K562 (cell line): Measurements from ENCODE around the gene MBD6. TPM values are rescaled to one million over a fixed set of nuclear protein-coding genes. Genes with fewer than 3 reads are reported as not detected.

ENCODE experiments used
- ATAC-seq: fragments of 200-7000 bp; cut with Tn5 transposase; 3 replicates; pipeline ENCODE4 v1.9.1; 2020; ENCODE audit warnings: moderate library complexity
- BruUV-seq: library from RNA; stranded (reverse); fragments of 400-500 nt; replicated peaks from 2 replicates; lab custom pipeline; 2021; lab: Mats Ljungman, UMichigan
- CTCF ChIA-PET: fragments of 300-600 bp; formaldehyde crosslinking; extraction: SDS; loops from one replicate; lab custom pipeline; 2021; ENCODE audit warnings: low intra/inter-chr PET ratio; lab: Yijun Ruan, JAX
- POLR2A ChIA-PET: fragments of 300-600, 350-650 bp; sonication (Branson Sonifier 250); formaldehyde crosslinking; extraction: SDS; loops from one replicate; lab custom pipeline; 2021; ENCODE audit warnings: antibody characterized with exemption, inconsistent platforms; lab: Yijun Ruan, JAX
- DNase-seq, 4 experiments: peaks; one replicate each; pipeline versions ENCODE4 v3.0.0 to v3.0.0-alpha.2; 2011 to 2018; ENCODE audit warnings: low spot score in 3 of 4, mixed read lengths in 3 of 4; ENCODE audit errors: extremely low read depth in 1 of 4
- FAIRE-seq: peaks from 2 replicates; lab custom pipeline; 2011; peaks lifted over from hg19 to GRCh38; lab: Jason Lieb, UNC
- H2AFZ ChIP-seq: 2 replicates; pipeline ENCODE4 v1.6.0; 2011; ENCODE audit warnings: low read depth, low read length, control low read depth, inconsistent platforms
- H3K27ac ChIP-seq: fragments of 200-600 bp; 3 replicates; pipeline ENCODE4 v1.8.0; 2011; ENCODE audit warnings: low read depth, mild to moderate bottlenecking, control low read depth, inconsistent platforms, low read length, moderate library complexity, mixed read lengths; ENCODE audit errors: extremely low read depth
- H3K27me3 ChIP-seq, 2 experiments: fragments of 300-600 bp in 1 of 2; 2 replicates in 1 of 2; 3 replicates in 1 of 2; pipeline versions ENCODE4 v1.6.0 to v1.8.0; 2011; ENCODE audit warnings: inconsistent platforms in 2 of 2, low read length in 2 of 2, mild to moderate bottlenecking in 1 of 2, mixed read lengths in 1 of 2, moderate library complexity in 1 of 2; ENCODE audit not compliant: control insufficient read depth in 2 of 2, insufficient read depth in 2 of 2
- H3K36me3 ChIP-seq: fragments of 300-600 bp; 3 replicates; pipeline ENCODE4 v1.8.0; 2011; ENCODE audit warnings: mild to moderate bottlenecking, low read length, inconsistent platforms; ENCODE audit not compliant: control insufficient read depth, insufficient read depth
- H3K4me1 ChIP-seq, 2 experiments: fragments of 200-600 bp in 1 of 2; replicated peaks in 1 of 2; 2 replicates in 1 of 2; 3 replicates in 1 of 2; pipeline versions ENCODE4 v1.5.1 to v1.8.0; 2011; ENCODE audit warnings: inconsistent platforms in 2 of 2, low read length in 2 of 2, mild to moderate bottlenecking in 1 of 2, mixed read lengths in 1 of 2, moderate library complexity in 1 of 2; ENCODE audit not compliant: control insufficient read depth in 2 of 2, insufficient read depth in 2 of 2
- H3K4me2 ChIP-seq: 2 replicates; pipeline ENCODE4 v1.6.1; 2011; ENCODE audit warnings: low read length, control low read depth, inconsistent platforms, mixed read lengths; ENCODE audit not compliant: insufficient read depth
- H3K4me3 ChIP-seq: fragments of 200-600 bp; sonication (generic), shearing (Covaris generic); 2 replicates; pipeline ENCODE4 v1.5.1; 2016; ENCODE audit warnings: control low read depth, inconsistent platforms
- H3K79me2 ChIP-seq: fragments of 200-600 bp; 3 replicates; pipeline ENCODE4 v1.8.0; 2011; ENCODE audit warnings: low read length, inconsistent platforms; ENCODE audit not compliant: control insufficient read depth, insufficient read depth
- H3K9ac ChIP-seq, 2 experiments: 2 replicates each; pipeline versions ENCODE4 v1.6.0 to v1.6.1; 2011; ENCODE audit warnings: low read depth in 2 of 2, low read length in 2 of 2, control low read depth in 1 of 2, inconsistent platforms in 1 of 2, mild to moderate bottlenecking in 1 of 2, mixed read lengths in 1 of 2; ENCODE audit not compliant: insufficient read depth in 1 of 2
- H3K9me1 ChIP-seq: one replicate; pipeline ENCODE4 v1.6.0; 2011; ENCODE audit warnings: inconsistent platforms, mild to moderate bottlenecking, low read length, moderate library complexity; ENCODE audit not compliant: control insufficient read depth, insufficient read depth
- H3K9me3 ChIP-seq: replicated peaks from 2 replicates; pipeline ENCODE4 v1.5.1; 2011; ENCODE audit warnings: low read depth, low read length, inconsistent platforms; ENCODE audit not compliant: control insufficient read depth, insufficient read depth
- H4K20me1 ChIP-seq: replicated peaks from 2 replicates; pipeline ENCODE4 v1.6.1; 2011; ENCODE audit warnings: low read length, inconsistent platforms, mixed read lengths; ENCODE audit not compliant: control insufficient read depth, insufficient read depth
- ARID4B ChIP-seq: sonication (generic); formaldehyde crosslinking; IDR thresholded peaks from 2 replicates; pipeline ENCODE4 v1.8.0; 2022; ENCODE audit warnings: mild to moderate bottlenecking, missing genetic modification reagents
- NEUROD1 ChIP-seq: fragments of 150-350 bp; IDR thresholded peaks from 2 replicates; pipeline ENCODE4 v1.6.1; 2014; ENCODE audit warnings: borderline replicate concordance, low read length, low read depth; ENCODE audit not compliant: partially characterized antibody
- NFIC ChIP-seq: fragments of 450-650 bp; IDR thresholded peaks from 2 replicates; pipeline ENCODE4 v1.6.1; 2017; ENCODE audit warnings: mild to moderate bottlenecking, inconsistent platforms
- PTBP1 ChIP-seq: fragments of 200-400 bp; formaldehyde crosslinking; IDR thresholded peaks from 2 replicates; pipeline ENCODE4 v1.6.1; 2017; ENCODE audit warnings: low read depth, low read length
- RFX1 ChIP-seq: fragments of 450-650 bp; IDR thresholded peaks from 2 replicates; pipeline ENCODE4 v1.6.1; 2016; ENCODE audit warnings: mild to moderate bottlenecking, moderate library complexity
- SAFB ChIP-seq: fragments of 200-400 bp; formaldehyde crosslinking; IDR thresholded peaks from 2 replicates; pipeline ENCODE4 v1.6.1; 2017; ENCODE audit warnings: low read depth, low read length, borderline replicate concordance
- ZBTB12 ChIP-seq: fragments of 250-450 bp; sonication (Bioruptor Pico); IDR thresholded peaks from 2 replicates; pipeline ENCODE4 v1.4.0; 2020
- ZNF133 ChIP-seq: fragments of 250-450 bp; sonication (Bioruptor Pico); IDR thresholded peaks from 2 replicates; pipeline ENCODE4 v1.4.0; 2020; ENCODE audit warnings: mild to moderate bottlenecking
- ZNF449 ChIP-seq: fragments of 250-450 bp; sonication (Bioruptor Pico); IDR thresholded peaks from 2 replicates; pipeline ENCODE4 v1.8.0; 2022; ENCODE audit warnings: moderate library complexity, mild to moderate bottlenecking, inconsistent platforms
- WGBS: fragments of 100-300 bp; shearing (Covaris generic); methylation state at CpG from one replicate; pipeline ENCODE4 v1.1.6; 2016; ENCODE audit warnings: low coverage, mixed read lengths; ENCODE audit not compliant: insufficient coverage; ENCODE audit errors: missing lambda C conversion rate; 5-methylcytosine and 5-hydroxymethylcytosine counted together
- in situ Hi-C: fragments of 300-500 bp; cut with MboI; formaldehyde crosslinking; loops from 4 replicates; pipeline ENCODE4 v1.15.0; 2018; ENCODE audit warnings: inconsistent platforms, mixed read lengths
- intact Hi-C: fragments of 100-400 bp; cut with micrococcal nuclease; formaldehyde crosslinking; loops from 2 replicates; pipeline ENCODE4 v1.14.2; 2022
- polyA plus RNA-seq, 8 experiments: library from polyadenylated mRNA; depleted of rRNA in 4 of 8; stranded (reverse) in 5 of 8; unstranded in 3 of 8; fragments of >200 nt; fragmentation: Nextera tagmentation in 2 of 8; fragmentation: Illumina TruSeq in 1 of 8; extraction: Ambion mirVana in 2 of 8; extraction: Trizol in 1 of 8; gene quantifications; 2 replicates each; pipeline versions ENCODE4 v1.2.1 to v1.2.3, GENCODE V29; 2011 to 2014; ENCODE audit warnings: inconsistent platforms in 1 of 8, missing spikeins in 1 of 8
- total RNA-seq, 7 experiments: library from RNA; depleted of rRNA in 6 of 7; stranded (reverse); fragments of >200 nt in 6 of 7; fragmentation: Illumina TruSeq in 2 of 7; extraction: Trizol in 2 of 7; gene quantifications; 2 replicates each; pipeline versions ENCODE4 v1.2.1 to v1.2.3, GENCODE V29; 2011 to 2021; ENCODE audit warnings: low replicate concordance in 1 of 7
- TF ChIP-seq, protein P1 (sequence below), 3 experiments: fragments of 200-800 bp in 1 of 3; sonication (Bioruptor generic) in 1 of 3; sonication (generic) in 1 of 3; formaldehyde crosslinking in 1 of 3; IDR thresholded peaks; 2 replicates each; pipeline versions ENCODE4 v1.6.1 to v1.8.0; 2016 to 2022; ENCODE audit warnings: mild to moderate bottlenecking in 2 of 3, missing compliant biosample characterization in 2 of 3, missing genetic modification characterization in 2 of 3, missing genetic modification reagents in 1 of 3

MBD6 gene
- total and polyA plus RNA-seq, 9 of the 15 experiments (the other 6 are each of a cell fraction or from before 2014, with no cell fraction given): 2.0 to 54.8 (median 3.8) TPM

DNA sequence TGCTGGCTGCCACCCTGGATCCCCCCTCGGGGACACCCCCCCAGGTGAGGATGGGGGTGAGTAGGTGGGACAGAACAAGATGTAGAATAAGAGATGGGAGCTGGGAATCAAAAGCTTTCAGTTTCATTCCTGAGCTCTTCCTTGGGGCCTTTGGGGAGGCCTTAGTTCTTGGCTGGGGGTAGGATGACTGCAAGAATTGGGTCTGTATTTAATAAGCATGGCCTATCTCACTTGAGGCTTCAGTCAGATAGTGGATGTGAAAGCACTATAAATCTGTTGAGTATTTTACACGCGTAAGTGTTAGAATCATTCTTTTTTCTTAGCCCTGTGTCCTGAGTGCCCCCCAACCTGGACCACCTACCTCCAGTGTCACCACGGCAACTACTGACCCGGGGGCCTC lies 4.6 kb downstream of the MBD6 start:
- Histone ChIP-seq H3K9ac (peak overlapping the region in 1 of 2 experiments; percentile 53; a peak in 1 of 4 replicates), H3K27ac (no peak overlapping the region), H2AFZ (no peak overlapping the region), H3K79me2 (peaks cover 26% of the 10 kb centered on the region), H3K4me2 (no peak overlapping the region), H3K9me1 (no peaks in the 10 kb centered on the region), H4K20me1 (no peaks in the 10 kb centered on the region), H3K27me3 (no peaks in the 10 kb centered on the region), H3K36me3 (peaks cover 79% of the 10 kb centered on the region; the same call in 2 of the 3 replicates), H3K4me1 (peaks cover 18 to 33% of the 10 kb centered on the region in 2 experiments), H3K9me3 (no peaks in the 10 kb centered on the region), H3K4me3 (no peak overlapping the region)
- peak; percentile 46; the same call in 1 of the 2 replicates for TF ChIP-seq RFX1
- no peak for TF ChIP-seq ZNF449 (CRISPR knock-in tag)
- TF ChIP-seq ARID4B (CRISPR knock-in tag): 0 out of 2 replicates have a peak, but pooled peaks have one; percentile 26
- TF ChIP-seq NEUROD1: no peak
- no peak for TF ChIP-seq NFIC
- TF ChIP-seq SAFB: no peak
- TF ChIP-seq, protein P1, sequence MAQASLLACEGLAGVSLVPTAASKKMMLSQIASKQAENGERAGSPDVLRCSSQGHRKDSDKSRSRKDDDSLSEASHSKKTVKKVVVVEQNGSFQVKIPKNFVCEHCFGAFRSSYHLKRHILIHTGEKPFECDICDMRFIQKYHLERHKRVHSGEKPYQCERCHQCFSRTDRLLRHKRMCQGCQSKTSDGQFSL (CRISPR knock-in tag; IDR thresholded peaks at IDR 0.05): no peak
- TF ChIP-seq, protein P1 (tag; IDR thresholded peaks at IDR 0.05): no peak
- no peak for TF ChIP-seq ZBTB12 (CRISPR knock-in tag)
- TF ChIP-seq PTBP1: no peak
- TF ChIP-seq ZNF133 (CRISPR knock-in tag): no peak
- in situ Hi-C loops: no loop called here
- 93% methylated on average over 5 of the region's 5 CpGs for WGBS
- DNase-seq (no peak), FAIRE-seq (no peak), ATAC-seq (no peak)
- POLR2A ChIA-PET: interaction anchor here (0.6 to 10.8 kb wide), 5 partner anchors 12 to 29 kb away, joined by 3 to 225 read pairs (median 4); partner anchors contain the start of gene DCTN2
- CTCF ChIA-PET: no interaction called here
- intact Hi-C loops: no loop called here
- BruUV-seq: no TSS peak
